SJSA1 (cell line): Measurements from ENCODE around the gene LMLN. TPM values are rescaled to one million over a fixed set of nuclear protein-coding genes. Genes with fewer than 3 reads are reported as not detected.
"Not testable (repeated sequence)": the region's sequence is repeated elsewhere in the genome, so short reads cannot be mapped to it uniquely, and the experiment has no call there.

Experiments used
- DNase-seq, 2 experiments: peaks; one replicate each; pipeline ENCODE4 v3.0.0-alpha.2; 2015 to 2020; ENCODE audit warnings: low spot score in 2 of 2, low read depth in 1 of 2
- H3K27ac ChIP-seq: fragments of 250-450 bp; sonication (Bioruptor Pico); 2 replicates; pipeline ENCODE4 v1.5.1; 2020; ENCODE audit warnings: mild to moderate bottlenecking, moderate library complexity
- H3K27me3 ChIP-seq: fragments of 250-450 bp; sonication (Bioruptor Pico); replicated peaks from 2 replicates; pipeline ENCODE4 v1.5.1; 2020; ENCODE audit warnings: mild to moderate bottlenecking, moderate library complexity
- H3K36me3 ChIP-seq: fragments of 250-450 bp; sonication (Bioruptor Pico); 2 replicates; pipeline ENCODE4 v1.5.1; 2020; ENCODE audit warnings: mild to moderate bottlenecking
- H3K4me1 ChIP-seq: fragments of 250-450 bp; sonication (Bioruptor Pico); replicated peaks from 2 replicates; pipeline ENCODE4 v1.6.1; 2021; ENCODE audit warnings: mild to moderate bottlenecking
- H3K4me3 ChIP-seq: fragments of 250-450 bp; sonication (Bioruptor Pico); 2 replicates; pipeline ENCODE4 v1.5.1; 2020; ENCODE audit warnings: mild to moderate bottlenecking
- H3K9me3 ChIP-seq: fragments of 250-450 bp; sonication (Bioruptor Pico); replicated peaks from 2 replicates; pipeline ENCODE4 v1.5.1; 2020; ENCODE audit warnings: mild to moderate bottlenecking
- total RNA-seq: library from RNA; depleted of rRNA; stranded (reverse); fragments of >200 nt; shearing (Covaris generic); gene quantifications from 2 replicates; pipeline ENCODE4 v1.2.3, GENCODE V29; 2014

LMLN gene
- total RNA-seq, 1 experiment from 2014 or later = 1.3 TPM

- H3K36me3 ChIP-seq, DNase-seq, H3K9me3 ChIP-seq, H3K4me3 ChIP-seq, H3K4me1 ChIP-seq, H3K27ac ChIP-seq, H3K27me3 ChIP-seq: not testable (repeated sequence)
Observed at GRCh38 chr3:197967337-197967989, 7.4 kb downstream of the LMLN start.

- H3K27ac ChIP-seq = no peak overlapping the region
- H3K27me3 ChIP-seq = no peaks in the 10 kb centered on the region
- H3K4me3 ChIP-seq = no peak overlapping the region
- DNase-seq = no peak
- H3K4me1 ChIP-seq = no peaks in the 10 kb centered on the region
- peaks cover 6% of the 10 kb centered on the region; the same call in 1 of the 2 replicates for H3K9me3 ChIP-seq
- H3K36me3 ChIP-seq = no peaks in the 10 kb centered on the region
Observed at GRCh38 chr3:197970588-197970987, 10.6 kb downstream of the LMLN start.

GRCh38 chr3:197974016-197974415 lies 14.0 kb downstream of the LMLN start:
- H3K27ac ChIP-seq = no peak overlapping the region
- no peak for DNase-seq
- H3K36me3 ChIP-seq = no peaks in the 10 kb centered on the region
- no peaks in the 10 kb centered on the region for H3K27me3 ChIP-seq
- 0 out of 2 replicates have a peak, but pooled peaks cover 3% of the 10 kb centered on the region for H3K9me3 ChIP-seq
- no peak overlapping the region for H3K4me3 ChIP-seq
- H3K4me1 ChIP-seq = no peaks in the 10 kb centered on the region

GRCh38 chr3:197975311-197975710 lies 15.3 kb downstream of the LMLN start:
- H3K4me1 ChIP-seq = no peaks in the 10 kb centered on the region
- H3K27ac ChIP-seq = no peak overlapping the region
- H3K27me3 ChIP-seq = no peaks in the 10 kb centered on the region
- H3K36me3 ChIP-seq = no peaks in the 10 kb centered on the region
- DNase-seq = no peak
- 0 out of 2 replicates have a peak, but pooled peaks cover 3% of the 10 kb centered on the region for H3K9me3 ChIP-seq
- no peak overlapping the region for H3K4me3 ChIP-seq

- H3K4me1 ChIP-seq = no peaks in the 10 kb centered on the region
- H3K9me3 ChIP-seq = no peaks in the 10 kb centered on the region
- no peaks in the 10 kb centered on the region for H3K36me3 ChIP-seq
- H3K27me3 ChIP-seq = no peaks in the 10 kb centered on the region
- no peak overlapping the region for H3K4me3 ChIP-seq
- no peak for DNase-seq
- no peak overlapping the region for H3K27ac ChIP-seq
Observed at GRCh38 chr3:197983076-197983475, 23.1 kb downstream of the LMLN start.

- DNase-seq = no peak
- H3K27ac ChIP-seq = no peak overlapping the region
- no peaks in the 10 kb centered on the region for H3K4me1 ChIP-seq
- no peaks in the 10 kb centered on the region for H3K27me3 ChIP-seq
- no peaks in the 10 kb centered on the region for H3K9me3 ChIP-seq
- H3K36me3 ChIP-seq = no peaks in the 10 kb centered on the region
- no peak overlapping the region for H3K4me3 ChIP-seq
Observed at GRCh38 chr3:197989651-197990050, 29.6 kb downstream of the LMLN start.

GRCh38 chr3:197994736-197995135 lies 34.7 kb downstream of the LMLN start:
- no peaks in the 10 kb centered on the region for H3K4me1 ChIP-seq

GRCh38 chr3:197996855-197997254 lies 36.8 kb downstream of the LMLN start:
- Histone ChIP-seq H3K36me3 (no peaks in the 10 kb centered on the region), H3K27me3 (no peaks in the 10 kb centered on the region), H3K4me1 (no peaks in the 10 kb centered on the region), H3K4me3 (no peak overlapping the region), H3K9me3 (no peaks in the 10 kb centered on the region), H3K27ac (no peak overlapping the region)
- DNase-seq = no peak

More at GRCh38 chr3:197994736-197995135, 34.7 kb downstream of the LMLN start:
- DNase-seq = no peak
- H3K36me3 ChIP-seq = no peaks in the 10 kb centered on the region
- no peak overlapping the region for H3K27ac ChIP-seq
- H3K4me3 ChIP-seq = no peak overlapping the region
- H3K9me3 ChIP-seq = no peaks in the 10 kb centered on the region
- no peaks in the 10 kb centered on the region for H3K27me3 ChIP-seq

- Histone ChIP-seq H3K36me3 (no peaks in the 10 kb centered on the region), H3K27ac (no peak overlapping the region), H3K9me3 (no peaks in the 10 kb centered on the region), H3K4me3 (no peak overlapping the region), H3K4me1 (no peaks in the 10 kb centered on the region), H3K27me3 (no peaks in the 10 kb centered on the region)
- no peak for DNase-seq
Observed at GRCh38 chr3:197997936-197998335, 37.9 kb downstream of the LMLN start.

GRCh38 chr3:198017090-198017489 lies 57.1 kb downstream of the LMLN start:
- no peak overlapping the region for H3K4me3 ChIP-seq
- no peaks in the 10 kb centered on the region for H3K9me3 ChIP-seq
- no peaks in the 10 kb centered on the region for H3K27me3 ChIP-seq
- H3K36me3 ChIP-seq = no peaks in the 10 kb centered on the region
- no peaks in the 10 kb centered on the region for H3K4me1 ChIP-seq
- H3K27ac ChIP-seq = no peak overlapping the region
- DNase-seq = no peak

GRCh38 chr3:198018416-198018815 lies 58.4 kb downstream of the LMLN start:
- H3K27ac ChIP-seq = no peak overlapping the region
- no peaks in the 10 kb centered on the region for H3K4me1 ChIP-seq
- H3K27me3 ChIP-seq = no peaks in the 10 kb centered on the region
- no peak for DNase-seq
- no peak overlapping the region for H3K4me3 ChIP-seq
- H3K36me3 ChIP-seq = no peaks in the 10 kb centered on the region
- H3K9me3 ChIP-seq = no peaks in the 10 kb centered on the region

GRCh38 chr3:198019115-198019514 lies 59.1 kb downstream of the LMLN start:
- Histone ChIP-seq H3K27me3 (no peaks in the 10 kb centered on the region), H3K4me1 (no peaks in the 10 kb centered on the region), H3K27ac (no peak overlapping the region), H3K9me3 (no peaks in the 10 kb centered on the region), H3K4me3 (no peak overlapping the region), H3K36me3 (no peaks in the 10 kb centered on the region)
- no peak for DNase-seq

- no peak overlapping the region for H3K27ac ChIP-seq
- no peaks in the 10 kb centered on the region for H3K4me1 ChIP-seq
- no peaks in the 10 kb centered on the region for H3K27me3 ChIP-seq
- no peak overlapping the region for H3K4me3 ChIP-seq
- no peak for DNase-seq
- no peaks in the 10 kb centered on the region for H3K9me3 ChIP-seq
- no peaks in the 10 kb centered on the region for H3K36me3 ChIP-seq
Observed at GRCh38 chr3:198021320-198021719, 61.3 kb downstream of the LMLN start.

- H3K27me3 ChIP-seq = no peaks in the 10 kb centered on the region
- no peak for DNase-seq
- H3K4me3 ChIP-seq = no peak overlapping the region
- H3K9me3 ChIP-seq = no peaks in the 10 kb centered on the region
- no peaks in the 10 kb centered on the region for H3K36me3 ChIP-seq
- no peak overlapping the region for H3K27ac ChIP-seq
- no peaks in the 10 kb centered on the region for H3K4me1 ChIP-seq
Observed at GRCh38 chr3:198022604-198023003, 62.6 kb downstream of the LMLN start.

- Histone ChIP-seq H3K4me1 (no peaks in the 10 kb centered on the region), H3K27ac (no peak overlapping the region), H3K36me3 (no peaks in the 10 kb centered on the region), H3K27me3 (no peaks in the 10 kb centered on the region), H3K9me3 (no peaks in the 10 kb centered on the region), H3K4me3 (no peak overlapping the region)
- DNase-seq = no peak
Observed at GRCh38 chr3:198025644-198026043, 65.6 kb downstream of the LMLN start.
